WTC11 (cell line): Measurements from ENCODE around the gene LSR. TPM values are rescaled to one million over a fixed set of nuclear protein-coding genes. Genes with fewer than 3 reads are reported as not detected.

Experiments
- ATAC-seq: fragments of 200-7000 bp; cut with Tn5 transposase; 2 replicates; pipeline ENCODE4 v1.10.0; 2021; ENCODE audit warnings: mild to moderate bottlenecking, moderate library complexity
- CTCF ChIA-PET: fragments of 300-600 bp; sonication (Branson Sonifier 250); formaldehyde crosslinking; loops from one replicate; lab custom pipeline; 2021; ENCODE audit warnings: antibody characterized with exemption; lab: Charles Lee
- POLR2A ChIA-PET: fragments of 350-600 bp; sonication (Branson Sonifier 250); formaldehyde crosslinking; loops from one replicate; lab custom pipeline; 2021; ENCODE audit warnings: antibody characterized with exemption; lab: Charles Lee
- DNase-seq: peaks from one replicate; pipeline ENCODE4 v3.0.0; 2021; ENCODE audit warnings: low spot score
- H3K27ac Mint-ChIP-seq: 2 replicates; pipeline ENCODE4 v1.8.0; 2021; ENCODE audit warnings: mixed read lengths
- H3K27me3 Mint-ChIP-seq: 2 replicates; pipeline ENCODE4 v1.8.0; 2021; ENCODE audit warnings: low read depth, mild to moderate bottlenecking, moderate library complexity, mixed read lengths
- H3K36me3 Mint-ChIP-seq: 2 replicates; pipeline ENCODE4 v1.8.0; 2021; ENCODE audit warnings: mixed read lengths
- H3K4me1 Mint-ChIP-seq: 2 replicates; pipeline ENCODE4 v1.8.0; 2022; ENCODE audit warnings: mixed read lengths
- H3K4me3 Mint-ChIP-seq: 2 replicates; pipeline ENCODE4 v1.8.0; 2021; ENCODE audit warnings: mild to moderate bottlenecking, moderate library complexity, mixed read lengths
- H3K9me3 Mint-ChIP-seq: 2 replicates; pipeline ENCODE4 v1.8.0; 2021; ENCODE audit warnings: mixed read lengths
- EMX1 ChIP-seq: fragments of 250-450 bp; sonication (Bioruptor Pico); IDR thresholded peaks from 2 replicates; pipeline ENCODE4 v1.8.0; 2021; ENCODE audit warnings: mild to moderate bottlenecking
- FOXP1 ChIP-seq: sonication (generic); formaldehyde crosslinking; IDR thresholded peaks from 2 replicates; pipeline ENCODE4 v1.8.0; 2022; ENCODE audit warnings: missing genetic modification reagents, mild to moderate bottlenecking, moderate library complexity, borderline replicate concordance
- GRHL2 ChIP-seq: fragments of 250-450 bp; sonication (Bioruptor Pico); IDR thresholded peaks from 2 replicates; pipeline ENCODE4 v1.8.0; 2022; ENCODE audit warnings: mild to moderate bottlenecking, moderate library complexity; ENCODE audit not compliant: insufficient replicate concordance, severe bottlenecking
- JAZF1 ChIP-seq: fragments of 250-450 bp; sonication (Bioruptor Pico); IDR thresholded peaks from 2 replicates; pipeline ENCODE4 v1.9.0; 2021; ENCODE audit warnings: moderate library complexity, mild to moderate bottlenecking, inconsistent platforms
- MXD4 ChIP-seq: fragments of 250-450 bp; sonication (Bioruptor Pico); IDR thresholded peaks from 2 replicates; pipeline ENCODE4 v1.8.0; 2021; ENCODE audit warnings: mild to moderate bottlenecking, moderate library complexity, borderline replicate concordance
- SMAD4 ChIP-seq: sonication (generic); formaldehyde crosslinking; IDR thresholded peaks from 2 replicates; pipeline ENCODE4 v1.8.0; 2022; ENCODE audit warnings: mild to moderate bottlenecking, missing genetic modification reagents
- SOX15 ChIP-seq: fragments of 250-450 bp; sonication (Bioruptor Pico); IDR thresholded peaks from 2 replicates; pipeline ENCODE4 v1.9.0; 2021; ENCODE audit warnings: mild to moderate bottlenecking
- total RNA-seq: library from RNA; stranded (reverse); gene quantifications from 3 replicates; pipeline ENCODE4 v1.2.3, GENCODE V29; 2021
- TF ChIP-seq, protein P1 (sequence below): sonication (generic); formaldehyde crosslinking; IDR thresholded peaks from 2 replicates; pipeline ENCODE4 v1.8.0; 2022; ENCODE audit warnings: mild to moderate bottlenecking, missing genetic modification reagents
- TF ChIP-seq, protein P2 (sequence below): sonication (generic); formaldehyde crosslinking; IDR thresholded peaks from 2 replicates; pipeline ENCODE4 v1.8.1; 2022; ENCODE audit warnings: mild to moderate bottlenecking, missing genetic modification reagents, moderate library complexity, borderline replicate concordance
- TF ChIP-seq, protein P3 (sequence below): sonication (generic); formaldehyde crosslinking; IDR thresholded peaks from 2 replicates; pipeline ENCODE4 v1.8.1; 2023; ENCODE audit warnings: mild to moderate bottlenecking, missing genetic modification reagents
- TF ChIP-seq, protein P4 (sequence below): sonication (generic); formaldehyde crosslinking; IDR thresholded peaks from 2 replicates; pipeline ENCODE4 v1.8.1; 2022; ENCODE audit warnings: mild to moderate bottlenecking, moderate library complexity, missing genetic modification reagents
- TF ChIP-seq, protein P5 (sequence below): sonication (generic); formaldehyde crosslinking; IDR thresholded peaks from 2 replicates; pipeline ENCODE4 v1.8.0; 2023; ENCODE audit warnings: missing genetic modification reagents
- TF ChIP-seq, protein P6 (sequence below): fragments of 250-450 bp; sonication (Bioruptor Pico); IDR thresholded peaks from 2 replicates; pipeline ENCODE4 v1.9.0; 2021; ENCODE audit warnings: moderate library complexity, mild to moderate bottlenecking, inconsistent platforms, borderline replicate concordance
- TF ChIP-seq, protein P7 (sequence below): sonication (generic); formaldehyde crosslinking; IDR thresholded peaks from 2 replicates; pipeline ENCODE4 v1.8.1; 2022; ENCODE audit warnings: low read depth, mild to moderate bottlenecking, moderate library complexity, missing genetic modification reagents, borderline replicate concordance
- TF ChIP-seq, protein P8 (sequence below): sonication (generic); formaldehyde crosslinking; IDR thresholded peaks from 2 replicates; pipeline ENCODE4 v1.8.1; 2023; ENCODE audit warnings: mild to moderate bottlenecking, missing genetic modification reagents, borderline replicate concordance
- TF ChIP-seq, protein P9 (sequence below): fragments of 250-450 bp; sonication (Bioruptor Pico); IDR thresholded peaks from 2 replicates; pipeline ENCODE4 v1.8.0; 2021; ENCODE audit warnings: mild to moderate bottlenecking
- TF ChIP-seq, protein P10 (sequence below): sonication (generic); formaldehyde crosslinking; IDR thresholded peaks from 2 replicates; pipeline ENCODE4 v1.8.0; 2022; ENCODE audit warnings: mild to moderate bottlenecking, missing genetic modification reagents
- TF ChIP-seq, protein P11 (sequence below): sonication (generic); formaldehyde crosslinking; IDR thresholded peaks from 2 replicates; pipeline ENCODE4 v1.8.0; 2022; ENCODE audit warnings: mild to moderate bottlenecking, missing genetic modification reagents

Gene LSR
- total RNA-seq, 1 experiment from 2014 or later = 130 TPM

DNA sequence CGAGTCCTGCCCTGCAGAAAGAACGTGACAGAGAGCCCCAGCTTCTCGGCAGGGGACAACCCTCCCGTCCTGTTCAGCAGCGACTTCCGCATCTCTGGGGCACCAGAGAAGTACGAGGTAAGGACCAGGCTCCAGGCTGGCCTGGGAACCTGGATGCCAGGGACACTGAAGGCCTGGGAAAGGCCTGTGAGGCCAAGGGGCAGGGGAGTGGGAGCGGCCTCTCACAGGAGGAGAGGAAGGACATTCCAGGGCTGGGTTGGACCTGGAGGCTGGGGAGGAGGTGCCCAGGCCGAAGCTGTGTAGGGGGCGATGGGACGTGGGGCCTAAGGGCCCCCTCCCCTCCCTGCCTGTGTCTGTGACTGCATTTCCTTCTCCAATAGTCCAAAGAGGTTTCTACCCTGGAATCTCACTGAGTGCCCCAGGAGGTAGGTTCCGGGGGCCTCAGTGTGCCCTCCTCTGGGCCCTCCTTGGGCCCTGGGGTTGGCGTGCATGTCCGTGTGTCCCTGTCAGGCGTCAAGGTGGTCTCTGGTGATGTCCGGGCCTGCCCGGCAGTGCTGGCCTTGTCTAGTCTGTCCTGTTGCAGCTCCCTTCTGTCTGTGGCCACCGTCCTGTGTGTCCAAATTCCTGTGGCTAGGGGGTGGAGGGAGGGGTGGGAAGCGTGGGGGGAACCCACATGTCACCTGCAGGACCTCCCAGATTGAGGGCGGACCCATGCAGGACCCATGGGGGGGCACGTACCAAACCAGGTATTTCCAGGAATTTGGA lies 63.3 kb downstream of the LSR start:
- no peaks in the 10 kb centered on the region for H3K27me3 Mint-ChIP-seq
- no peak overlapping the region for H3K4me3 Mint-ChIP-seq
- no peak overlapping the region for H3K27ac Mint-ChIP-seq
- no peaks in the 10 kb centered on the region for H3K4me1 Mint-ChIP-seq
- ATAC-seq = no peak
- CTCF ChIA-PET = interaction anchor here (0.6 to 1.3 kb wide), 2 partner anchors 40 to 46 kb away, joined by 5 to 8 read pairs; no protein-coding TSS in a partner anchor
- no peak for DNase-seq
- H3K9me3 Mint-ChIP-seq = no peaks in the 10 kb centered on the region
- H3K36me3 Mint-ChIP-seq = no peaks in the 10 kb centered on the region
- TF ChIP-seq, protein P1, sequence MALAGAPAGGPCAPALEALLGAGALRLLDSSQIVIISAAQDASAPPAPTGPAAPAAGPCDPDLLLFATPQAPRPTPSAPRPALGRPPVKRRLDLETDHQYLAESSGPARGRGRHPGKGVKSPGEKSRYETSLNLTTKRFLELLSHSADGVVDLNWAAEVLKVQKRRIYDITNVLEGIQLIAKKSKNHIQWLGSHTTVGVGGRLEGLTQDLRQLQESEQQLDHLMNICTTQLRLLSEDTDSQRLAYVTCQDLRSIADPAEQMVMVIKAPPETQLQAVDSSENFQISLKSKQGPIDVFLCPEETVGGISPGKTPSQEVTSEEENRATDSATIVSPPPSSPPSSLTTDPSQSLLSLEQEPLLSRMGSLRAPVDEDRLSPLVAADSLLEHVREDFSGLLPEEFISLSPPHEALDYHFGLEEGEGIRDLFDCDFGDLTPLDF (CRISPR knock-in tag) = no peak
- TF ChIP-seq, protein P2, sequence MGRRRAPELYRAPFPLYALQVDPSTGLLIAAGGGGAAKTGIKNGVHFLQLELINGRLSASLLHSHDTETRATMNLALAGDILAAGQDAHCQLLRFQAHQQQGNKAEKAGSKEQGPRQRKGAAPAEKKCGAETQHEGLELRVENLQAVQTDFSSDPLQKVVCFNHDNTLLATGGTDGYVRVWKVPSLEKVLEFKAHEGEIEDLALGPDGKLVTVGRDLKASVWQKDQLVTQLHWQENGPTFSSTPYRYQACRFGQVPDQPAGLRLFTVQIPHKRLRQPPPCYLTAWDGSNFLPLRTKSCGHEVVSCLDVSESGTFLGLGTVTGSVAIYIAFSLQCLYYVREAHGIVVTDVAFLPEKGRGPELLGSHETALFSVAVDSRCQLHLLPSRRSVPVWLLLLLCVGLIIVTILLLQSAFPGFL (CRISPR knock-in tag) = no peak
- TF ChIP-seq, protein P3, sequence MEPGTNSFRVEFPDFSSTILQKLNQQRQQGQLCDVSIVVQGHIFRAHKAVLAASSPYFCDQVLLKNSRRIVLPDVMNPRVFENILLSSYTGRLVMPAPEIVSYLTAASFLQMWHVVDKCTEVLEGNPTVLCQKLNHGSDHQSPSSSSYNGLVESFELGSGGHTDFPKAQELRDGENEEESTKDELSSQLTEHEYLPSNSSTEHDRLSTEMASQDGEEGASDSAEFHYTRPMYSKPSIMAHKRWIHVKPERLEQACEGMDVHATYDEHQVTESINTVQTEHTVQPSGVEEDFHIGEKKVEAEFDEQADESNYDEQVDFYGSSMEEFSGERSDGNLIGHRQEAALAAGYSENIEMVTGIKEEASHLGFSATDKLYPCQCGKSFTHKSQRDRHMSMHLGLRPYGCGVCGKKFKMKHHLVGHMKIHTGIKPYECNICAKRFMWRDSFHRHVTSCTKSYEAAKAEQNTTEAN (CRISPR knock-in tag) = no peak
- TF ChIP-seq, protein P4, sequence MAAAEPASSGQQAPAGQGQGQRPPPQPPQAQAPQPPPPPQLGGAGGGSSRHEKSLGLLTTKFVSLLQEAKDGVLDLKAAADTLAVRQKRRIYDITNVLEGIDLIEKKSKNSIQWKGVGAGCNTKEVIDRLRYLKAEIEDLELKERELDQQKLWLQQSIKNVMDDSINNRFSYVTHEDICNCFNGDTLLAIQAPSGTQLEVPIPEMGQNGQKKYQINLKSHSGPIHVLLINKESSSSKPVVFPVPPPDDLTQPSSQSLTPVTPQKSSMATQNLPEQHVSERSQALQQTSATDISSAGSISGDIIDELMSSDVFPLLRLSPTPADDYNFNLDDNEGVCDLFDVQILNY (CRISPR knock-in tag) = no peak
- TF ChIP-seq, protein P5, sequence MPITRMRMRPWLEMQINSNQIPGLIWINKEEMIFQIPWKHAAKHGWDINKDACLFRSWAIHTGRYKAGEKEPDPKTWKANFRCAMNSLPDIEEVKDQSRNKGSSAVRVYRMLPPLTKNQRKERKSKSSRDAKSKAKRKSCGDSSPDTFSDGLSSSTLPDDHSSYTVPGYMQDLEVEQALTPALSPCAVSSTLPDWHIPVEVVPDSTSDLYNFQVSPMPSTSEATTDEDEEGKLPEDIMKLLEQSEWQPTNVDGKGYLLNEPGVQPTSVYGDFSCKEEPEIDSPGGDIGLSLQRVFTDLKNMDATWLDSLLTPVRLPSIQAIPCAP (CRISPR knock-in tag) = no peak
- TF ChIP-seq, protein P6, sequence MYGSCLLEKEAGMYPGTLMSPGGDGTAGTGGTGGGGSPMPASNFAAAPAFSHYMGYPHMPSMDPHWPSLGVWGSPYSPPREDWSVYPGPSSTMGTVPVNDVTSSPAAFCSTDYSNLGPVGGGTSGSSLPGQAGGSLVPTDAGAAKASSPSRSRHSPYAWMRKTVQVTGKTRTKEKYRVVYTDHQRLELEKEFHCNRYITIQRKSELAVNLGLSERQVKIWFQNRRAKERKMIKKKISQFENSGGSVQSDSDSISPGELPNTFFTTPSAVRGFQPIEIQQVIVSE = no peak
- TF ChIP-seq, protein P7, sequence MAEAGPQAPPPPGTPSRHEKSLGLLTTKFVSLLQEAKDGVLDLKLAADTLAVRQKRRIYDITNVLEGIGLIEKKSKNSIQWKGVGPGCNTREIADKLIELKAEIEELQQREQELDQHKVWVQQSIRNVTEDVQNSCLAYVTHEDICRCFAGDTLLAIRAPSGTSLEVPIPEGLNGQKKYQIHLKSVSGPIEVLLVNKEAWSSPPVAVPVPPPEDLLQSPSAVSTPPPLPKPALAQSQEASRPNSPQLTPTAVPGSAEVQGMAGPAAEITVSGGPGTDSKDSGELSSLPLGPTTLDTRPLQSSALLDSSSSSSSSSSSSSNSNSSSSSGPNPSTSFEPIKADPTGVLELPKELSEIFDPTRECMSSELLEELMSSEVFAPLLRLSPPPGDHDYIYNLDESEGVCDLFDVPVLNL (CRISPR knock-in tag) = no peak
- no peak for TF ChIP-seq JAZF1
- TF ChIP-seq, protein P8, sequence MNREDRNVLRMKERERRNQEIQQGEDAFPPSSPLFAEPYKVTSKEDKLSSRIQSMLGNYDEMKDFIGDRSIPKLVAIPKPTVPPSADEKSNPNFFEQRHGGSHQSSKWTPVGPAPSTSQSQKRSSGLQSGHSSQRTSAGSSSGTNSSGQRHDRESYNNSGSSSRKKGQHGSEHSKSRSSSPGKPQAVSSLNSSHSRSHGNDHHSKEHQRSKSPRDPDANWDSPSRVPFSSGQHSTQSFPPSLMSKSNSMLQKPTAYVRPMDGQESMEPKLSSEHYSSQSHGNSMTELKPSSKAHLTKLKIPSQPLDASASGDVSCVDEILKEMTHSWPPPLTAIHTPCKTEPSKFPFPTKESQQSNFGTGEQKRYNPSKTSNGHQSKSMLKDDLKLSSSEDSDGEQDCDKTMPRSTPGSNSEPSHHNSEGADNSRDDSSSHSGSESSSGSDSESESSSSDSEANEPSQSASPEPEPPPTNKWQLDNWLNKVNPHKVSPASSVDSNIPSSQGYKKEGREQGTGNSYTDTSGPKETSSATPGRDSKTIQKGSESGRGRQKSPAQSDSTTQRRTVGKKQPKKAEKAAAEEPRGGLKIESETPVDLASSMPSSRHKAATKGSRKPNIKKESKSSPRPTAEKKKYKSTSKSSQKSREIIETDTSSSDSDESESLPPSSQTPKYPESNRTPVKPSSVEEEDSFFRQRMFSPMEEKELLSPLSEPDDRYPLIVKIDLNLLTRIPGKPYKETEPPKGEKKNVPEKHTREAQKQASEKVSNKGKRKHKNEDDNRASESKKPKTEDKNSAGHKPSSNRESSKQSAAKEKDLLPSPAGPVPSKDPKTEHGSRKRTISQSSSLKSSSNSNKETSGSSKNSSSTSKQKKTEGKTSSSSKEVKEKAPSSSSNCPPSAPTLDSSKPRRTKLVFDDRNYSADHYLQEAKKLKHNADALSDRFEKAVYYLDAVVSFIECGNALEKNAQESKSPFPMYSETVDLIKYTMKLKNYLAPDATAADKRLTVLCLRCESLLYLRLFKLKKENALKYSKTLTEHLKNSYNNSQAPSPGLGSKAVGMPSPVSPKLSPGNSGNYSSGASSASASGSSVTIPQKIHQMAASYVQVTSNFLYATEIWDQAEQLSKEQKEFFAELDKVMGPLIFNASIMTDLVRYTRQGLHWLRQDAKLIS (CRISPR knock-in tag) = no peak
- POLR2A ChIA-PET = no interaction called here

DNA sequence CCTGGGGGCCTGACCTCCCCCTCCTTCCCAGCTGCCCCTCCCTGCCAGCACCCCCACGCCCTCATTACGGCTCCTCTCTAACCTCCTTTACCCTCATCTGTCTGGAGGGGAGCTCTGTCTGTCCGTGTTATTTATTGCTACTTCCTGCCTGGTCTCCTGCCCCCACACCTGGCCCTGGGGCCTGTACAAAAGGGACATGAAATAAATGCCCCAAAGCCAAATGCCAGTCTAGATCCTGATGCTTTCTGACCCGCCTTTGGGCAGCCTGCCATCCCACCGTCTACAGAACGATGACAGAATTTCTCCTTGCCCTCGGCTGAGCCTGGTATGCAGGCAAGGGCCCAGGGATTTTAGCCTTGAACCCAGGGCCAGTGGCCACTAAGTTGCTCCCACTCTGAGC lies 64.8 kb downstream of the LSR start:
- Mint-ChIP-seq H3K36me3 (no peaks in the 10 kb centered on the region), H3K27me3 (no peaks in the 10 kb centered on the region), H3K4me1 (no peaks in the 10 kb centered on the region), H3K27ac (no peak overlapping the region), H3K4me3 (no peak overlapping the region), H3K9me3 (no peaks in the 10 kb centered on the region)
- no peak for DNase-seq
- CTCF ChIA-PET = interaction anchor here (0.7 to 1.3 kb wide), 4 partner anchors 14 to 247 kb away, joined by 3 to 5 read pairs (median 3); partner anchors contain the start of gene FAM187B
- POLR2A ChIA-PET = no interaction called here
- ATAC-seq = no peak
- TF ChIP-seq MXD4 (CRISPR knock-in tag) (no peak), SOX15 (CRISPR knock-in tag) (no peak), EMX1 (CRISPR knock-in tag) (no peak), FOXP1 (CRISPR knock-in tag) (no peak), SMAD4 (CRISPR knock-in tag) (no peak), GRHL2 (CRISPR knock-in tag) (no peak)
- TF ChIP-seq, protein P9, sequence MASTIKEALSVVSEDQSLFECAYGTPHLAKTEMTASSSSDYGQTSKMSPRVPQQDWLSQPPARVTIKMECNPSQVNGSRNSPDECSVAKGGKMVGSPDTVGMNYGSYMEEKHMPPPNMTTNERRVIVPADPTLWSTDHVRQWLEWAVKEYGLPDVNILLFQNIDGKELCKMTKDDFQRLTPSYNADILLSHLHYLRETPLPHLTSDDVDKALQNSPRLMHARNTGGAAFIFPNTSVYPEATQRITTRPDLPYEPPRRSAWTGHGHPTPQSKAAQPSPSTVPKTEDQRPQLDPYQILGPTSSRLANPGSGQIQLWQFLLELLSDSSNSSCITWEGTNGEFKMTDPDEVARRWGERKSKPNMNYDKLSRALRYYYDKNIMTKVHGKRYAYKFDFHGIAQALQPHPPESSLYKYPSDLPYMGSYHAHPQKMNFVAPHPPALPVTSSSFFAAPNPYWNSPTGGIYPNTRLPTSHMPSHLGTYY (CRISPR knock-in tag) = no peak
- TF ChIP-seq, protein P5 (CRISPR knock-in tag) = no peak
- TF ChIP-seq, protein P10, sequence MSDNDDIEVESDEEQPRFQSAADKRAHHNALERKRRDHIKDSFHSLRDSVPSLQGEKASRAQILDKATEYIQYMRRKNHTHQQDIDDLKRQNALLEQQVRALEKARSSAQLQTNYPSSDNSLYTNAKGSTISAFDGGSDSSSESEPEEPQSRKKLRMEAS (CRISPR knock-in tag) = no peak
- TF ChIP-seq, protein P11, sequence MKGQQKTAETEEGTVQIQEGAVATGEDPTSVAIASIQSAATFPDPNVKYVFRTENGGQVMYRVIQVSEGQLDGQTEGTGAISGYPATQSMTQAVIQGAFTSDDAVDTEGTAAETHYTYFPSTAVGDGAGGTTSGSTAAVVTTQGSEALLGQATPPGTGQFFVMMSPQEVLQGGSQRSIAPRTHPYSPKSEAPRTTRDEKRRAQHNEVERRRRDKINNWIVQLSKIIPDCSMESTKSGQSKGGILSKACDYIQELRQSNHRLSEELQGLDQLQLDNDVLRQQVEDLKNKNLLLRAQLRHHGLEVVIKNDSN (CRISPR knock-in tag) = no peak
